Peyer's patch (tissue), 4 donors: ENCODE measurements around the gene CEP126. TPM values are rescaled to one million over a fixed set of nuclear protein-coding genes. Genes with fewer than 3 reads are reported as not detected.

ENCODE experiments used
- DNase-seq, 3 donors: peaks; one replicate each; pipeline ENCODE4 v3.0.0-alpha.2; 2017 to 2019
- H3K27ac ChIP-seq, 4 donors: fragments of 200-600 bp; sonication (generic); one replicate each; pipeline ENCODE4 v1.5.1; 2016 to 2019
- H3K27me3 ChIP-seq, 2 donors: fragments of 200-600 bp; sonication (generic); one replicate each; pipeline ENCODE4 v1.5.1; 2019
- H3K36me3 ChIP-seq, 3 donors: fragments of 200-600 bp; sonication (generic); one replicate each; pipeline ENCODE4 v1.5.1; 2016 to 2019
- H3K4me1 ChIP-seq, 4 donors: fragments of 200-600 bp; sonication (generic); one replicate each; pipeline ENCODE4 v1.5.1; 2016 to 2019
- H3K4me3 ChIP-seq, 4 donors: fragments of 200-600 bp; sonication (generic); 1 replicate in 3 of 4; 2 replicates in 1 of 4; pipeline ENCODE4 v1.5.1; 2016 to 2019; ENCODE audit warnings: mild to moderate bottlenecking in 1 of 4
- H3K9me3 ChIP-seq, 4 donors: fragments of 200-600 bp; sonication (generic); one replicate each; pipeline ENCODE4 v1.5.1; 2016 to 2019; ENCODE audit warnings: mild to moderate bottlenecking in 1 of 4
- CTCF ChIP-seq, 6 experiments: fragments of 450-650 bp in 4 of 6; fragments of 200-600 bp in 2 of 6; sonication (generic) in 1 of 6; IDR thresholded peaks; one replicate each; pipeline ENCODE4 v1.5.1; 2017 to 2019; ENCODE audit warnings: antibody characterized with exemption in 6 of 6, mild to moderate bottlenecking in 3 of 6, moderate library complexity in 1 of 6
- POLR2A ChIP-seq, 2 donors: fragments of 450-650 bp; IDR thresholded peaks; one replicate each; pipeline ENCODE4 v1.5.1; 2017; ENCODE audit warnings: antibody characterized with exemption in 2 of 2, mild to moderate bottlenecking in 2 of 2, moderate library complexity in 2 of 2
- total RNA-seq, 4 donors: library from RNA; depleted of rRNA; stranded (reverse); fragments of >200 nt; gene quantifications; one replicate each; pipeline ENCODE4 v1.1.0, GENCODE V29; 2016

Gene CEP126
- total RNA-seq, 4 donors from 2014 or later, result 2.0 to 12.4 (median 4.2) TPM

GRCh38 chr11:101872171-101872882 lies 42.5 kb upstream of the CEP126 start:
- Histone ChIP-seq H3K4me1 (peaks cover 0 to 8% (median 0%) of the 10 kb centered on the region in 4 donors), H3K9me3 (no peaks in the 10 kb centered on the region), H3K36me3 (no peaks in the 10 kb centered on the region), H3K4me3 (peak overlapping the region in 1 of 4 donors; percentile 7), H3K27ac (no peak overlapping the region), H3K27me3 (no peaks in the 10 kb centered on the region)
- no peak for DNase-seq
- TF ChIP-seq POLR2A (IDR thresholded peaks at IDR 0.05) (no peak), CTCF (IDR thresholded peaks at IDR 0.05) (no peak)

GRCh38 chr11:101880222-101880621 lies 34.6 kb upstream of the CEP126 start:
- DNase-seq, result no peak
- no peaks in the 10 kb centered on the region for H3K27me3 ChIP-seq
- no peak overlapping the region for H3K4me3 ChIP-seq

GRCh38 chr11:101881586-101881985 lies 33.2 kb upstream of the CEP126 start:
- no peak overlapping the region for H3K27ac ChIP-seq
- no peaks in the 10 kb centered on the region for H3K27me3 ChIP-seq
- DNase-seq, result no peak
- no peak for TF ChIP-seq POLR2A (IDR thresholded peaks at IDR 0.05)
- no peak for TF ChIP-seq CTCF (IDR thresholded peaks at IDR 0.05)
- H3K9me3 ChIP-seq, result no peaks in the 10 kb centered on the region
- H3K36me3 ChIP-seq, result no peaks in the 10 kb centered on the region
- no peak overlapping the region for H3K4me3 ChIP-seq
- no peaks in the 10 kb centered on the region for H3K4me1 ChIP-seq

More at GRCh38 chr11:101880222-101880621, 34.6 kb upstream of the CEP126 start:
- peak in 4 of 6 experiments; percentile 29 to 70 (median 58) for TF ChIP-seq CTCF (IDR thresholded peaks at IDR 0.05)
- TF ChIP-seq POLR2A (IDR thresholded peaks at IDR 0.05), result no peak
- no peaks in the 10 kb centered on the region for H3K9me3 ChIP-seq
- no peaks in the 10 kb centered on the region for H3K4me1 ChIP-seq
- no peak overlapping the region for H3K27ac ChIP-seq
- no peaks in the 10 kb centered on the region for H3K36me3 ChIP-seq

GRCh38 chr11:101885631-101886030 lies 29.2 kb upstream of the CEP126 start:
- Histone ChIP-seq H3K27me3 (no peaks in the 10 kb centered on the region), H3K4me1 (no peaks in the 10 kb centered on the region), H3K27ac (no peak overlapping the region), H3K4me3 (no peak overlapping the region), H3K9me3 (no peaks in the 10 kb centered on the region), H3K36me3 (no peaks in the 10 kb centered on the region)
- TF ChIP-seq CTCF (IDR thresholded peaks at IDR 0.05) (no peak), POLR2A (IDR thresholded peaks at IDR 0.05) (no peak)
- no peak for DNase-seq

- H3K4me3 ChIP-seq, result no peak overlapping the region
- TF ChIP-seq POLR2A (IDR thresholded peaks at IDR 0.05) (no peak), CTCF (IDR thresholded peaks at IDR 0.05) (no peak)
- no peak for DNase-seq
Observed at GRCh38 chr11:101889767-101890166, 25.0 kb upstream of the CEP126 start.

More at GRCh38 chr11:101889767-101890166, 25.0 kb upstream of the CEP126 start:
- Histone ChIP-seq H3K27ac (no peak overlapping the region), H3K36me3 (no peaks in the 10 kb centered on the region), H3K9me3 (no peaks in the 10 kb centered on the region), H3K4me1 (no peaks in the 10 kb centered on the region), H3K27me3 (no peaks in the 10 kb centered on the region)
